HepG2 (cell line): ENCODE results near the gene MRPS5. TPM values are rescaled to one million over a fixed set of nuclear protein-coding genes. Genes with fewer than 3 reads are reported as not detected.
A peak's percentile ranks its signal among the peaks of the same experiment; 100 is the strongest.

Experiments
- CEBPB ChIP-seq: IDR thresholded peaks from 2 replicates; pipeline ENCODE4 v1.6.1; 2011; ENCODE audit warnings: low read depth, low read length, improper control_type of control experiment, borderline replicate concordance
- CENPX ChIP-seq: sonication (generic); formaldehyde crosslinking; IDR thresholded peaks from 2 replicates; pipeline ENCODE4 v1.9.0; 2021; ENCODE audit warnings: mild to moderate bottlenecking, missing genetic modification reagents, moderate library complexity
- FOXA3 ChIP-seq: IDR thresholded peaks from 2 replicates; pipeline ENCODE4 v1.6.1; 2016; ENCODE audit warnings: missing genetic modification reagents, missing compliant biosample characterization
- GTF3A ChIP-seq: sonication (generic); formaldehyde crosslinking; conservative IDR thresholded peaks from 2 replicates; pipeline ENCODE4 v1.4.0; 2020; ENCODE audit warnings: mild to moderate bottlenecking, missing genetic modification reagents
- JUNB ChIP-seq: sonication (generic); formaldehyde crosslinking; IDR thresholded peaks from 2 replicates; pipeline ENCODE4 v1.8.0; 2022; ENCODE audit warnings: missing genetic modification reagents, mild to moderate bottlenecking, borderline replicate concordance
- KDM5B ChIP-seq: sonication (generic); formaldehyde crosslinking; IDR thresholded peaks from 2 replicates; pipeline ENCODE4 v1.4.0; 2020; ENCODE audit warnings: missing genetic modification reagents, mild to moderate bottlenecking, borderline replicate concordance
- MXD4 ChIP-seq: IDR thresholded peaks from 2 replicates; pipeline ENCODE4 v1.6.1; 2016; ENCODE audit warnings: mild to moderate bottlenecking, missing biosample characterization, missing genetic modification reagents
- NR3C1 ChIP-seq: sonication (generic); formaldehyde crosslinking; IDR thresholded peaks from 2 replicates; pipeline ENCODE4 v1.4.0; 2020; ENCODE audit warnings: missing genetic modification reagents
- PHB2 ChIP-seq: fragments of 450-650 bp; IDR thresholded peaks from 2 replicates; pipeline ENCODE4 v1.6.1; 2018; ENCODE audit not compliant: partially characterized antibody
- ZBTB20 ChIP-seq: sonication (generic); formaldehyde crosslinking; IDR thresholded peaks from 2 replicates; pipeline ENCODE4 v1.8.1; 2023; ENCODE audit warnings: missing genetic modification reagents, low read depth, mild to moderate bottlenecking, borderline replicate concordance
- ZFYVE20 ChIP-seq: sonication (generic); formaldehyde crosslinking; IDR thresholded peaks from 2 replicates; pipeline ENCODE4 v1.8.0; 2023; ENCODE audit warnings: low read depth, mild to moderate bottlenecking, moderate library complexity, missing genetic modification reagents, borderline replicate concordance
- ZNF20 ChIP-seq: sonication (generic); formaldehyde crosslinking; IDR thresholded peaks from 2 replicates; pipeline ENCODE4 v1.4.0; 2020; ENCODE audit warnings: mild to moderate bottlenecking, moderate library complexity, missing genetic modification reagents
- ZNF256 ChIP-seq: sonication (generic); formaldehyde crosslinking; conservative IDR thresholded peaks from 2 replicates; pipeline ENCODE4 v1.4.0; 2020; ENCODE audit warnings: missing genetic modification reagents
- ZNF326 ChIP-seq: sonication (generic); formaldehyde crosslinking; IDR thresholded peaks from 2 replicates; pipeline ENCODE4 v1.4.0; 2020; ENCODE audit warnings: missing genetic modification reagents, borderline replicate concordance
- ZNF382 ChIP-seq: sonication (generic); formaldehyde crosslinking; IDR thresholded peaks from 2 replicates; pipeline ENCODE4 v1.5.0; 2020; ENCODE audit warnings: missing genetic modification reagents, mild to moderate bottlenecking, borderline replicate concordance
- ZNF709 ChIP-seq: sonication (generic); formaldehyde crosslinking; IDR thresholded peaks from 2 replicates; pipeline ENCODE4 v1.5.0; 2020; ENCODE audit warnings: mild to moderate bottlenecking, missing genetic modification reagents
- ZNF788 ChIP-seq: sonication (generic); formaldehyde crosslinking; IDR thresholded peaks from 2 replicates; pipeline ENCODE4 v1.5.0; 2020; ENCODE audit warnings: mild to moderate bottlenecking, missing genetic modification reagents, borderline replicate concordance
- polyA plus RNA-seq, 8 experiments: library from polyadenylated mRNA; depleted of rRNA in 3 of 8; stranded (reverse) in 7 of 8; unstranded in 1 of 8; fragments of >200 nt; fragmentation: Illumina TruSeq in 4 of 8; extraction: Trizol in 4 of 8; gene quantifications; 2 replicates each; pipeline versions ENCODE4 v1.2.1 to v1.2.3, GENCODE V29; 2011 to 2016; ENCODE audit warnings: low read depth in 4 of 8, missing spikeins in 1 of 8, mixed read lengths in 1 of 8; ENCODE audit not compliant: insufficient read depth in 1 of 8
- total RNA-seq, 5 experiments: library from RNA; depleted of rRNA; stranded (reverse); fragments of >200 nt; fragmentation: Illumina TruSeq; extraction: Trizol; gene quantifications; 2 replicates each; pipeline ENCODE4 v1.2.3, GENCODE V29; 2016; ENCODE audit warnings: low read depth in 1 of 5
- TF ChIP-seq, protein P1 (sequence below): sonication (generic); formaldehyde crosslinking; IDR thresholded peaks from 2 replicates; pipeline ENCODE4 v1.9.0; 2021; ENCODE audit warnings: missing genetic modification reagents, borderline replicate concordance
- TF ChIP-seq, protein P2 (sequence below): sonication (generic); formaldehyde crosslinking; IDR thresholded peaks from 2 replicates; pipeline ENCODE4 v1.5.0; 2020; ENCODE audit warnings: mild to moderate bottlenecking, missing genetic modification reagents
- TF ChIP-seq, protein P3 (sequence below): IDR thresholded peaks from 2 replicates; pipeline ENCODE4 v1.6.1; 2016; ENCODE audit warnings: missing genetic modification reagents, missing compliant biosample characterization
- TF ChIP-seq, protein P4 (sequence below): sonication (generic); formaldehyde crosslinking; IDR thresholded peaks from 2 replicates; pipeline ENCODE4 v1.5.1; 2020; ENCODE audit warnings: missing genetic modification reagents, mild to moderate bottlenecking, borderline replicate concordance

Gene MRPS5
- total and polyA plus RNA-seq, 2 of the 13 experiments (the other 11 are each of a cell fraction or from before 2014, with no cell fraction given) = 98.8 to 134 TPM

DNA sequence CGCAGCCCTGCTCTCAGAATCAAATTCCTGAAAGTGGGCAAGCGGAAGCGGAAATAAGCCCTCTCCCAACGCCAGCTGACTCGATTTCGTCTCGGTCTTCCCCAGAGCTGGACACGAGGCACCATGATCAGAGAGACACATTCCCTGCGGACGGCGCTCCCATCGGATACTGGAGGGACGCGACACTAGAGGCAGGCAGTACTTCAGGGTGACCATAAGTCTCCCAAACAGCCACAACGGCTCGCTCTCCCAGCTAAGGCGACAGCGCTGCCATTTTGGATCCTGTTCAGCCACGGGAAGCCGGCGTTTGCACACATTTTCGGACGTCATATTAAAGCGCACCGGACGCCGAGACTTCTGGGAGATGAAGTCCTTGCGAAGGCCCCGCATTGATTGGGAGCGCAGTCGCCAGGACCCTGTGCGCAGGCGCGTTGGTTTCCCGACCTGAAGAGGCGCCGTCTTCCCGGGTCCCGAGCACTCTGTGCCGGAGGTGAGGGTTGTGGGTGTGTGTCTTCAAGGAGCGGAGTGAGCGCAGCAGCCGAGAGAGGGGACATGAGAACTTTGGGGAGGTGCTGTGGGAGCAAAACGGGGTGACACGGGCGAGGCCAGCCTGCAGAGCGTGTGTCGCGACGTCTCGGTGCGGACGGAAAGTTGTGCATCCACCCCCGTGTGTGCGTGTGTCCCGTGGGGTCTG is 43.9 kb upstream of the MRPS5 start, which contains the start of gene ZNF2 (continued):
- TF ChIP-seq, protein P1, sequence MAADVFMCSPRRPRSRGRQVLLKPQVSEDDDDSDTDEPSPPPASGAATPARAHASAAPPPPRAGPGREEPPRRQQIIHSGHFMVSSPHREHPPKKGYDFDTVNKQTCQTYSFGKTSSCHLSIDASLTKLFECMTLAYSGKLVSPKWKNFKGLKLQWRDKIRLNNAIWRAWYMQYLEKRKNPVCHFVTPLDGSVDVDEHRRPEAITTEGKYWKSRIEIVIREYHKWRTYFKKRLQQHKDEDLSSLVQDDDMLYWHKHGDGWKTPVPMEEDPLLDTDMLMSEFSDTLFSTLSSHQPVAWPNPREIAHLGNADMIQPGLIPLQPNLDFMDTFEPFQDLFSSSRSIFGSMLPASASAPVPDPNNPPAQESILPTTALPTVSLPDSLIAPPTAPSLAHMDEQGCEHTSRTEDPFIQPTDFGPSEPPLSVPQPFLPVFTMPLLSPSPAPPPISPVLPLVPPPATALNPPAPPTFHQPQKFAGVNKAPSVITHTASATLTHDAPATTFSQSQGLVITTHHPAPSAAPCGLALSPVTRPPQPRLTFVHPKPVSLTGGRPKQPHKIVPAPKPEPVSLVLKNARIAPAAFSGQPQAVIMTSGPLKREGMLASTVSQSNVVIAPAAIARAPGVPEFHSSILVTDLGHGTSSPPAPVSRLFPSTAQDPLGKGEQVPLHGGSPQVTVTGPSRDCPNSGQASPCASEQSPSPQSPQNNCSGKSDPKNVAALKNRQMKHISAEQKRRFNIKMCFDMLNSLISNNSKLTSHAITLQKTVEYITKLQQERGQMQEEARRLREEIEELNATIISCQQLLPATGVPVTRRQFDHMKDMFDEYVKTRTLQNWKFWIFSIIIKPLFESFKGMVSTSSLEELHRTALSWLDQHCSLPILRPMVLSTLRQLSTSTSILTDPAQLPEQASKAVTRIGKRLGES (CRISPR knock-in tag) = no peak
- TF ChIP-seq, protein P2, sequence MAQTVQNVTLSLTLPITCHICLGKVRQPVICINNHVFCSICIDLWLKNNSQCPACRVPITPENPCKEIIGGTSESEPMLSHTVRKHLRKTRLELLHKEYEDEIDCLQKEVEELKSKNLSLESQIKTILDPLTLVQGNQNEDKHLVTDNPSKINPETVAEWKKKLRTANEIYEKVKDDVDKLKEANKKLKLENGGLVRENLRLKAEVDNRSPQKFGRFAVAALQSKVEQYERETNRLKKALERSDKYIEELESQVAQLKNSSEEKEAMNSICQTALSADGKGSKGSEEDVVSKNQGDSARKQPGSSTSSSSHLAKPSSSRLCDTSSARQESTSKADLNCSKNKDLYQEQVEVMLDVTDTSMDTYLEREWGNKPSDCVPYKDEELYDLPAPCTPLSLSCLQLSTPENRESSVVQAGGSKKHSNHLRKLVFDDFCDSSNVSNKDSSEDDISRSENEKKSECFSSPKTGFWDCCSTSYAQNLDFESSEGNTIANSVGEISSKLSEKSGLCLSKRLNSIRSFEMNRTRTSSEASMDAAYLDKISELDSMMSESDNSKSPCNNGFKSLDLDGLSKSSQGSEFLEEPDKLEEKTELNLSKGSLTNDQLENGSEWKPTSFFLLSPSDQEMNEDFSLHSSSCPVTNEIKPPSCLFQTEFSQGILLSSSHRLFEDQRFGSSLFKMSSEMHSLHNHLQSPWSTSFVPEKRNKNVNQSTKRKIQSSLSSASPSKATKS = 0 out of 2 replicates have a peak, but pooled peaks have one; percentile 3
- no peak for TF ChIP-seq NR3C1 (CRISPR knock-in tag)
- no peak for TF ChIP-seq CENPX
- peak; percentile 82; the same call in 1 of the 2 replicates for TF ChIP-seq MXD4 (CRISPR knock-in tag)
- TF ChIP-seq ZNF709 (CRISPR knock-in tag) = peak; percentile 90
- no peak; the same call in 1 of the 2 replicates for TF ChIP-seq JUNB (CRISPR knock-in tag)
- peak; percentile 95; the same call in 1 of the 2 replicates for TF ChIP-seq ZNF788
- TF ChIP-seq CEBPB = peak; percentile 45; the same call in 1 of the 2 replicates
- TF ChIP-seq, protein P3, sequence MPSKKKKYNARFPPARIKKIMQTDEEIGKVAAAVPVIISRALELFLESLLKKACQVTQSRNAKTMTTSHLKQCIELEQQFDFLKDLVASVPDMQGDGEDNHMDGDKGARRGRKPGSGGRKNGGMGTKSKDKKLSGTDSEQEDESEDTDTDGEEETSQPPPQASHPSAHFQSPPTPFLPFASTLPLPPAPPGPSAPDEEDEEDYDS = peak; percentile 81
- TF ChIP-seq PHB2 = no peak
- no peak for TF ChIP-seq ZFYVE20
- no peak for TF ChIP-seq ZNF20 (CRISPR knock-in tag)
- peak; percentile 78; the same call in 1 of the 2 replicates for TF ChIP-seq KDM5B (CRISPR knock-in tag)
- no peak for TF ChIP-seq ZNF326 (CRISPR knock-in tag)
- TF ChIP-seq, protein P4, sequence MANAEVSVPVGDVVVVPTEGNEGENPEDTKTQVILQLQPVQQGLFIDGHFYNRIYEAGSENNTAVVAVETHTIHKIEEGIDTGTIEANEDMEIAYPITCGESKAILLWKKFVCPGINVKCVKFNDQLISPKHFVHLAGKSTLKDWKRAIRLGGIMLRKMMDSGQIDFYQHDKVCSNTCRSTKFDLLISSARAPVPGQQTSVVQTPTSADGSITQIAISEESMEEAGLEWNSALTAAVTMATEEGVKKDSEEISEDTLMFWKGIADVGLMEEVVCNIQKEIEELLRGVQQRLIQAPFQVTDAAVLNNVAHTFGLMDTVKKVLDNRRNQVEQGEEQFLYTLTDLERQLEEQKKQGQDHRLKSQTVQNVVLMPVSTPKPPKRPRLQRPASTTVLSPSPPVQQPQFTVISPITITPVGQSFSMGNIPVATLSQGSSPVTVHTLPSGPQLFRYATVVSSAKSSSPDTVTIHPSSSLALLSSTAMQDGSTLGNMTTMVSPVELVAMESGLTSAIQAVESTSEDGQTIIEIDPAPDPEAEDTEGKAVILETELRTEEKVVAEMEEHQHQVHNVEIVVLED (CRISPR knock-in tag) = peak; percentile 92
- peak; percentile 85; the same call in 1 of the 2 replicates for TF ChIP-seq ZBTB20 (CRISPR knock-in tag)
- 0 out of 2 replicates have a peak, but pooled peaks have one; percentile 85 for TF ChIP-seq GTF3A (CRISPR knock-in tag)
- TF ChIP-seq FOXA3 (CRISPR knock-in tag) = peak; percentile 70
- 0 out of 2 replicates have a peak, but pooled peaks have one; percentile 36 for TF ChIP-seq ZNF256 (CRISPR knock-in tag)
- TF ChIP-seq ZNF382 (CRISPR knock-in tag) = no peak
